CD14-positive monocyte (primary cell): ENCODE results near the gene HNRNPC. TPM values are rescaled to one million over a fixed set of nuclear protein-coding genes. Genes with fewer than 3 reads are reported as not detected.

Source experiments
- DNase-seq, 3 donors: peaks; one replicate each; pipeline ENCODE4 v3.0.0-alpha.2; 2011 to 2022
- H2AFZ ChIP-seq: 2 replicates; pipeline ENCODE4 v1.6.0; 2012; ENCODE audit warnings: mild to moderate bottlenecking, low read depth, low read length, inconsistent platforms; ENCODE audit not compliant: insufficient read depth, poor library complexity, severe bottlenecking
- H3K27ac ChIP-seq, 2 donors: 1 replicate in 1 of 2; 2 replicates in 1 of 2; pipeline ENCODE4 v1.5.1; 2012 to 2013; ENCODE audit warnings: low read length in 2 of 2, control low read depth in 1 of 2, inconsistent platforms in 1 of 2, low read depth in 1 of 2, mild to moderate bottlenecking in 1 of 2
- H3K27me3 ChIP-seq, 2 donors: one replicate each; pipeline versions ENCODE4 v1.6.0 to v1.6.1; 2011 to 2013; ENCODE audit warnings: low read length in 2 of 2; ENCODE audit not compliant: control insufficient read depth in 2 of 2, insufficient read depth in 2 of 2
- H3K36me3 ChIP-seq, 2 donors: replicated peaks in 1 of 2; 1 replicate in 1 of 2; 2 replicates in 1 of 2; pipeline versions ENCODE4 v1.5.1 to v1.6.1; 2012 to 2013; ENCODE audit warnings: low read length in 2 of 2, control low read depth in 1 of 2, inconsistent platforms in 1 of 2, mild to moderate bottlenecking in 1 of 2; ENCODE audit not compliant: insufficient read depth in 2 of 2, control insufficient read depth in 1 of 2
- H3K4me1 ChIP-seq, 2 donors: 1 replicate in 1 of 2; 2 replicates in 1 of 2; pipeline versions ENCODE4 v1.5.1 to v1.6.1; 2012 to 2013; ENCODE audit warnings: low read length in 2 of 2, control low read depth in 1 of 2, inconsistent platforms in 1 of 2, mild to moderate bottlenecking in 1 of 2, moderate library complexity in 1 of 2; ENCODE audit not compliant: insufficient read depth in 2 of 2, control insufficient read depth in 1 of 2
- H3K4me2 ChIP-seq: replicated peaks from 2 replicates; pipeline ENCODE3; 2012; ENCODE audit warnings: low read length, moderate library complexity, mild to moderate bottlenecking; ENCODE audit not compliant: poor library complexity, severe bottlenecking; ENCODE audit errors: extremely low read depth
- H3K4me3 ChIP-seq, 3 experiments: fragments of 200-600 bp in 1 of 3; sonication (generic) in 1 of 3; replicated peaks in 1 of 3; 1 replicate in 2 of 3; 2 replicates in 1 of 3; pipeline ENCODE4 v1.5.1; 2011 to 2013; ENCODE audit warnings: low read length in 3 of 3, mild to moderate bottlenecking in 3 of 3, control low read depth in 2 of 3, low read depth in 2 of 3, inconsistent platforms in 1 of 3, moderate library complexity in 1 of 3
- H3K79me2 ChIP-seq: 2 replicates; pipeline ENCODE4 v1.6.0; 2012; ENCODE audit warnings: mild to moderate bottlenecking, control low read depth, inconsistent platforms, low read length, moderate library complexity; ENCODE audit not compliant: insufficient read depth
- H3K9ac ChIP-seq: 2 replicates; pipeline ENCODE4 v1.6.0; 2017; ENCODE audit warnings: low read length, mild to moderate bottlenecking; ENCODE audit not compliant: insufficient read depth, poor library complexity, severe bottlenecking
- H3K9me3 ChIP-seq, 2 donors: replicated peaks in 1 of 2; 1 replicate in 1 of 2; 2 replicates in 1 of 2; pipeline versions ENCODE4 v1.5.1 to v1.6.1; 2012 to 2013; ENCODE audit warnings: low read length in 2 of 2, control low read depth in 1 of 2; ENCODE audit not compliant: control insufficient read depth in 1 of 2, insufficient read depth in 1 of 2
- H4K20me1 ChIP-seq: 2 replicates; pipeline ENCODE4 v1.6.0; 2012; ENCODE audit warnings: mild to moderate bottlenecking, low read length, control low read depth, moderate library complexity; ENCODE audit not compliant: insufficient read depth
- H3K27ac Mint-ChIP-seq, 7 donors: one replicate each; pipeline ENCODE4 v1.8.0; 2020; ENCODE audit warnings: mild to moderate bottlenecking in 7 of 7, mixed read lengths in 7 of 7, moderate library complexity in 6 of 7, inconsistent platforms in 2 of 7
- H3K27me3 Mint-ChIP-seq, 3 donors: one replicate each; pipeline ENCODE4 v1.8.0; 2021 to 2022; ENCODE audit warnings: low read depth in 3 of 3, mild to moderate bottlenecking in 3 of 3, mixed read lengths in 3 of 3, moderate library complexity in 3 of 3, inconsistent platforms in 1 of 3
- H3K36me3 Mint-ChIP-seq, 2 donors: one replicate each; pipeline ENCODE4 v1.8.0; 2020; ENCODE audit warnings: mixed read lengths in 2 of 2, inconsistent platforms in 1 of 2, mild to moderate bottlenecking in 1 of 2
- H3K4me1 Mint-ChIP-seq: one replicate; pipeline ENCODE4 v1.8.0; 2020; ENCODE audit warnings: mild to moderate bottlenecking, mixed read lengths
- H3K4me3 Mint-ChIP-seq, 2 donors: one replicate each; pipeline ENCODE4 v1.8.0; 2020; ENCODE audit warnings: mild to moderate bottlenecking in 2 of 2, mixed read lengths in 2 of 2, moderate library complexity in 1 of 2
- H3K9me3 Mint-ChIP-seq, 7 donors: one replicate each; pipeline ENCODE4 v1.8.0; 2020 to 2022; ENCODE audit warnings: mixed read lengths in 7 of 7, mild to moderate bottlenecking in 6 of 7, moderate library complexity in 6 of 7, inconsistent platforms in 2 of 7
- CTCF ChIP-seq: fragments of 200-600 bp; IDR thresholded peaks from one replicate; pipeline ENCODE4 v1.8.0; 2022; ENCODE audit warnings: antibody characterized with exemption, mild to moderate bottlenecking
- WGBS: methylation state at CpG from one replicate; pipeline ENCODE4 v1.1.5; 2013; ENCODE audit warnings: missing lambda C conversion rate; ENCODE audit not compliant: insufficient coverage; 5-methylcytosine and 5-hydroxymethylcytosine counted together
- intact Hi-C, 2 donors: fragments of 100-400 bp; cut with micrococcal nuclease; formaldehyde crosslinking; loops; one replicate each; pipeline versions ENCODE4 v1.15.0 to v1.15.1; 2023
- polyA plus RNA-seq, 3 donors: library from polyadenylated mRNA; depleted of rRNA in 1 of 3; unstranded in 2 of 3; stranded (reverse) in 1 of 3; fragments of 300-500 nt in 2 of 3; fragments of >200 nt in 1 of 3; fragmentation: Illumina TruSeq in 2 of 3; gene quantifications; 1 replicate in 2 of 3; 2 replicates in 1 of 3; pipeline ENCODE4 v1.2.3, GENCODE V29; 2012 to 2021

The HNRNPC gene
- polyA plus RNA-seq, 3 donors: 391 to 609 (median 580) TPM

GRCh38 chr14:21203470-21204166, 65.6 kb downstream of the HNRNPC start:
- Histone ChIP-seq H3K4me3 (no peak overlapping the region), H3K27me3 (no peaks in the 10 kb centered on the region), H3K79me2 (no peaks in the 10 kb centered on the region), H3K4me1 (peaks cover 0 to 17% of the 10 kb centered on the region in 2 donors), H3K9me3 (no peaks in the 10 kb centered on the region), H4K20me1 (peaks cover 69% of the 10 kb centered on the region), H3K36me3 (peaks cover 22 to 46% of the 10 kb centered on the region in 2 donors), H2AFZ (no peak overlapping the region), H3K9ac (no peak overlapping the region), H3K27ac (peak overlapping the region in 1 of 2 donors; percentile 23), H3K4me2 (no peak overlapping the region)
- intact Hi-C loops: no loop called here
- Mint-ChIP-seq H3K4me1 (peaks cover 23% of the 10 kb centered on the region), H3K9me3 (no peaks in the 10 kb centered on the region), H3K27ac (peak overlapping the region in 5 of 7 donors; percentile 23 to 80 (median 63)), H3K36me3 (peaks cover 38 to 44% of the 10 kb centered on the region in 2 donors), H3K4me3 (no peak overlapping the region), H3K27me3 (no peaks in the 10 kb centered on the region)
- 96% methylated on average over 4 of the region's 8 CpGs for WGBS
- no peak for DNase-seq
- TF ChIP-seq CTCF: no peak

GRCh38 chr14:21202463-21203358, 66.5 kb downstream of the HNRNPC start:
- intact Hi-C loops: no loop called here
- H3K79me2 ChIP-seq: no peaks in the 10 kb centered on the region
- WGBS: 0% methylated on average over 2 of the region's 4 CpGs
- H3K27ac ChIP-seq: peak overlapping the region in 1 of 2 donors; percentile 23
- peaks cover 60% of the 10 kb centered on the region for H4K20me1 ChIP-seq
- H2AFZ ChIP-seq: no peak overlapping the region
- H3K27me3 ChIP-seq: no peaks in the 10 kb centered on the region
- H3K36me3 ChIP-seq: peaks cover 12 to 37% of the 10 kb centered on the region in 2 donors
- H3K36me3 Mint-ChIP-seq: peaks cover 30 to 35% of the 10 kb centered on the region in 2 donors
- no peak overlapping the region for H3K4me3 Mint-ChIP-seq
- no peak overlapping the region for H3K4me3 ChIP-seq
- no peaks in the 10 kb centered on the region for H3K9me3 ChIP-seq
- DNase-seq: no peak
- no peak overlapping the region for H3K9ac ChIP-seq
- H3K4me1 ChIP-seq: peaks cover 0 to 17% of the 10 kb centered on the region in 2 donors
- no peak overlapping the region for H3K4me2 ChIP-seq
- TF ChIP-seq CTCF: no peak
- H3K27ac Mint-ChIP-seq: peak overlapping the region in 4 of 7 donors; percentile 2 to 58 (median 38)
- H3K9me3 Mint-ChIP-seq: peaks cover 0 to 2% (median 0%) of the 10 kb centered on the region in 7 donors
- H3K4me1 Mint-ChIP-seq: peaks cover 23% of the 10 kb centered on the region
- H3K27me3 Mint-ChIP-seq: no peaks in the 10 kb centered on the region
